Measurements from ENCODE around the gene NCKAP5. TPM values are rescaled to one million over a fixed set of nuclear protein-coding genes. Genes with fewer than 3 reads are reported as not detected.

The NCKAP5 gene
- total and polyA plus RNA-seq, 2 experiments from 2014 or later, result 2.2 to 5.5 TPM

DNA sequence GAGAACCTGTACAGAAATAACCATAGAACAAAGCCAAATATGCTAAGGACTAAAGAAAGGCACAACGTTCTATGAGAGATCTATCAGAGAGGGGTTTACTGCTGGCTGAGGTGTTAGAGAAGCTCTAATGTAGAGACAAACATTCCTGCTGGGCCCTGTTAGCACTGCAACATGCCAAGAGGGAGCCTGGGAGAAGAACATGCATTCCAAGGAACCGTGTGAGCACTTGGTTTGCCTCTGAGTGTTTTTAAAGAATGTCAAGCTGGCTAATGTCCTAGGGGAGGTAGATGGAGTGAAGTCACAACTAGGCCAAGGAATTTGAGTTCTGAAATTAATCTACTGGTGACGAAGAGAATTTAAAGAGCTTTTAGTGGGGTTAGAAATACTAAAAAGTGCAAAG is 514.0 kb downstream of the NCKAP5 start:
- no peaks in the 10 kb centered on the region for H3K4me1 ChIP-seq (ENCODE audit: insufficient read depth)
- no peaks in the 10 kb centered on the region for H4K20me1 ChIP-seq (ENCODE audit: insufficient read depth, poor library complexity, severe bottlenecking)
- no peaks in the 10 kb centered on the region for H3K9me3 ChIP-seq (ENCODE audit: low read depth)
- no peaks in the 10 kb centered on the region for H3K9me2 ChIP-seq (replicated peaks; ENCODE audit: insufficient read depth)
- no peak for DNase-seq (ENCODE audit: low spot score)
- TF ChIP-seq EZH2phosphoT487 (IDR thresholded peaks at IDR 0.05; ENCODE audit: low read depth, severe bottlenecking, unreplicated experiment) (no peak), EZH2 (IDR thresholded peaks at IDR 0.05; ENCODE audit: borderline replicate concordance) (no peak)
- TF ChIP-seq, protein P1, sequence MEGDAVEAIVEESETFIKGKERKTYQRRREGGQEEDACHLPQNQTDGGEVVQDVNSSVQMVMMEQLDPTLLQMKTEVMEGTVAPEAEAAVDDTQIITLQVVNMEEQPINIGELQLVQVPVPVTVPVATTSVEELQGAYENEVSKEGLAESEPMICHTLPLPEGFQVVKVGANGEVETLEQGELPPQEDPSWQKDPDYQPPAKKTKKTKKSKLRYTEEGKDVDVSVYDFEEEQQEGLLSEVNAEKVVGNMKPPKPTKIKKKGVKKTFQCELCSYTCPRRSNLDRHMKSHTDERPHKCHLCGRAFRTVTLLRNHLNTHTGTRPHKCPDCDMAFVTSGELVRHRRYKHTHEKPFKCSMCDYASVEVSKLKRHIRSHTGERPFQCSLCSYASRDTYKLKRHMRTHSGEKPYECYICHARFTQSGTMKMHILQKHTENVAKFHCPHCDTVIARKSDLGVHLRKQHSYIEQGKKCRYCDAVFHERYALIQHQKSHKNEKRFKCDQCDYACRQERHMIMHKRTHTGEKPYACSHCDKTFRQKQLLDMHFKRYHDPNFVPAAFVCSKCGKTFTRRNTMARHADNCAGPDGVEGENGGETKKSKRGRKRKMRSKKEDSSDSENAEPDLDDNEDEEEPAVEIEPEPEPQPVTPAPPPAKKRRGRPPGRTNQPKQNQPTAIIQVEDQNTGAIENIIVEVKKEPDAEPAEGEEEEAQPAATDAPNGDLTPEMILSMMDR (IDR thresholded peaks at IDR 0.05; ENCODE audit: poor library complexity), result no peak
- 45% methylated on average over 3 of the region's 3 CpGs for WGBS (ENCODE audit: low lambda C conversion rate, missing lambda C conversion rate)
- H2AFZ ChIP-seq, result no peak overlapping the region
- H3K36me3 ChIP-seq (replicated peaks; ENCODE audit: insufficient read depth, low read depth), result no peaks in the 10 kb centered on the region
- H3K79me2 ChIP-seq, result no peaks in the 10 kb centered on the region
- H3K27ac ChIP-seq, result no peak overlapping the region
- no peak overlapping the region for H3K4me3 ChIP-seq
- no peak overlapping the region for H3K4me2 ChIP-seq
- no peaks in the 10 kb centered on the region for H3K27me3 ChIP-seq

- DNase-seq (ENCODE audit: low spot score), result no peak
- Histone ChIP-seq H2AFZ (no peak overlapping the region), H3K4me3 (no peak overlapping the region), H3K4me2 (no peak overlapping the region), H4K20me1 (ENCODE audit: insufficient read depth, poor library complexity, severe bottlenecking) (no peaks in the 10 kb centered on the region), H3K79me2 (no peaks in the 10 kb centered on the region), H3K9me2 (replicated peaks; ENCODE audit: insufficient read depth) (no peaks in the 10 kb centered on the region), H3K4me1 (ENCODE audit: insufficient read depth) (no peaks in the 10 kb centered on the region), H3K9me3 (ENCODE audit: low read depth) (no peaks in the 10 kb centered on the region), H3K27me3 (no peaks in the 10 kb centered on the region), H3K27ac (no peak overlapping the region), H3K36me3 (replicated peaks; ENCODE audit: insufficient read depth, low read depth) (no peaks in the 10 kb centered on the region)
- 50% methylated on average over 3 of the region's 3 CpGs for WGBS (ENCODE audit: low lambda C conversion rate, missing lambda C conversion rate)
- TF ChIP-seq, protein P1 (IDR thresholded peaks at IDR 0.05; ENCODE audit: poor library complexity), result no peak
- TF ChIP-seq EZH2 (IDR thresholded peaks at IDR 0.05; ENCODE audit: borderline replicate concordance) (no peak), EZH2phosphoT487 (IDR thresholded peaks at IDR 0.05; ENCODE audit: low read depth, severe bottlenecking, unreplicated experiment) (no peak)
Measured at GRCh38 chr2:133053541-133053940, 514.7 kb downstream of the NCKAP5 start.

GRCh38 chr2:133045787-133046186 is 522.5 kb downstream of the NCKAP5 start:
- no peak overlapping the region for H2AFZ ChIP-seq
- H3K27ac ChIP-seq, result no peak overlapping the region
- no peaks in the 10 kb centered on the region for H4K20me1 ChIP-seq (ENCODE audit: insufficient read depth, poor library complexity, severe bottlenecking)
- no peak for TF ChIP-seq EZH2phosphoT487 (IDR thresholded peaks at IDR 0.05; ENCODE audit: low read depth, severe bottlenecking, unreplicated experiment)
- TF ChIP-seq, protein P1 (IDR thresholded peaks at IDR 0.05; ENCODE audit: poor library complexity), result no peak
- no peak for TF ChIP-seq EZH2 (IDR thresholded peaks at IDR 0.05; ENCODE audit: borderline replicate concordance)
- no peak overlapping the region for H3K4me2 ChIP-seq
- no peaks in the 10 kb centered on the region for H3K9me3 ChIP-seq (ENCODE audit: low read depth)
- 94% methylated on average over 5 of the region's 5 CpGs for WGBS (ENCODE audit: low lambda C conversion rate, missing lambda C conversion rate)
- no peaks in the 10 kb centered on the region for H3K27me3 ChIP-seq
- no peaks in the 10 kb centered on the region for H3K9me2 ChIP-seq (replicated peaks; ENCODE audit: insufficient read depth)
- no peak overlapping the region for H3K4me3 ChIP-seq
- no peaks in the 10 kb centered on the region for H3K79me2 ChIP-seq
- no peak for DNase-seq (ENCODE audit: low spot score)
- H3K36me3 ChIP-seq (replicated peaks; ENCODE audit: insufficient read depth, low read depth), result no peaks in the 10 kb centered on the region
- no peaks in the 10 kb centered on the region for H3K4me1 ChIP-seq (ENCODE audit: insufficient read depth)

DNA sequence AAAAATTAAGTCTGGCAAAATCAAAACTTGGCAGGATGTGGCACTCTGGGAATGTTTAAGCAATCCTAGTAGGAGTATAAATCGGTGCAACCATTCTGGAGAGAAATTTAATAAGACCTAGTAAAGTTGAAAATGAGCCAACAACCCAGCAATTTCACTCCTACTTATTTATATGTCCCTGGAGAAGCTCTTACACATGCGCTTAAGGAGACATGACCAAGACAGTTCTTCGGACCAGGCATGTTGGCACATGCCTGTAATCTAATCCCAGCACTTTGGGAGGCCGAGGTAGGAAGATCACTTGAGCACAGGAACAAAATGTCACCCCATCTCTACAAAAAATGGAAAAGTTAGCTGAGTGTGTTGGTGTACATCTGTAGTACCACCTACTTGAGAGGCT is 523.7 kb downstream of the NCKAP5 start:
- TF ChIP-seq EZH2phosphoT487 (IDR thresholded peaks at IDR 0.05; ENCODE audit: low read depth, severe bottlenecking, unreplicated experiment) (no peak), EZH2 (IDR thresholded peaks at IDR 0.05; ENCODE audit: borderline replicate concordance) (no peak)
- TF ChIP-seq, protein P1 (IDR thresholded peaks at IDR 0.05; ENCODE audit: poor library complexity), result no peak
- Histone ChIP-seq H3K79me2 (no peaks in the 10 kb centered on the region), H3K9me2 (replicated peaks; ENCODE audit: insufficient read depth) (no peaks in the 10 kb centered on the region), H3K36me3 (replicated peaks; ENCODE audit: insufficient read depth, low read depth) (no peaks in the 10 kb centered on the region), H3K4me2 (no peak overlapping the region), H4K20me1 (ENCODE audit: insufficient read depth, poor library complexity, severe bottlenecking) (no peaks in the 10 kb centered on the region), H3K27ac (no peak overlapping the region), H3K9me3 (ENCODE audit: low read depth) (no peaks in the 10 kb centered on the region), H3K4me3 (no peak overlapping the region), H3K27me3 (no peaks in the 10 kb centered on the region), H3K4me1 (ENCODE audit: insufficient read depth) (no peaks in the 10 kb centered on the region), H2AFZ (no peak overlapping the region)
- no peak for DNase-seq (ENCODE audit: low spot score)
- 78% methylated on average over 4 of the region's 4 CpGs for WGBS (ENCODE audit: low lambda C conversion rate, missing lambda C conversion rate)
